Gastrocnemius medialis (tissue), 4 donors: ENCODE results near the gene SP2. TPM values are rescaled to one million over a fixed set of nuclear protein-coding genes. Genes with fewer than 3 reads are reported as not detected.

Source experiments
- ATAC-seq, 2 donors: fragments of 150-250 bp; one replicate each; pipeline ENCODE4 v1.9.1; 2016
- DNase-seq, 2 donors: peaks; one replicate each; pipeline ENCODE4 v3.0.0-alpha.2; 2019
- H3K27ac ChIP-seq, 4 donors: fragments of 200-600 bp; sonication (generic); 1 replicate in 1 of 4; 2 replicates in 3 of 4; pipeline ENCODE4 v1.5.1; 2016 to 2018; ENCODE audit warnings: mild to moderate bottlenecking in 2 of 4, moderate library complexity in 1 of 4
- H3K27me3 ChIP-seq, 3 donors: fragments of 200-600 bp; sonication (generic) in 2 of 3; 1 replicate in 1 of 3; 2 replicates in 2 of 3; pipeline versions ENCODE4 v1.5.1 to v1.6.0; 2016 to 2019; ENCODE audit warnings: mild to moderate bottlenecking in 1 of 3, moderate library complexity in 1 of 3
- H3K36me3 ChIP-seq, 2 donors: fragments of 200-600 bp; sonication (generic) in 1 of 2; one replicate each; pipeline ENCODE4 v1.5.1; 2017 to 2018
- H3K4me1 ChIP-seq, 2 donors: fragments of 200-600 bp; sonication (generic) in 1 of 2; one replicate each; pipeline ENCODE4 v1.5.1; 2016 to 2017; ENCODE audit warnings: mild to moderate bottlenecking in 2 of 2
- H3K4me3 ChIP-seq, 4 donors: fragments of 200-600 bp; sonication (generic) in 3 of 4; 1 replicate in 1 of 4; 2 replicates in 3 of 4; pipeline ENCODE4 v1.5.1; 2016 to 2019; ENCODE audit warnings: mild to moderate bottlenecking in 2 of 4
- H3K9me3 ChIP-seq, 3 donors: fragments of 200-600 bp; sonication (generic) in 2 of 3; 1 replicate in 1 of 3; 2 replicates in 2 of 3; pipeline ENCODE4 v1.5.1; 2016 to 2019
- POLR2A ChIP-seq, 2 donors: fragments of 450-650 bp; IDR thresholded peaks; one replicate each; pipeline ENCODE4 v1.6.1; 2017; ENCODE audit warnings: antibody characterized with exemption in 2 of 2, mild to moderate bottlenecking in 2 of 2, moderate library complexity in 2 of 2
- in situ Hi-C, 4 donors: fragments of 200-750 bp; cut with MboI; loops; one replicate each; pipeline versions ENCODE4 v1.15.0 to v1.8.0; 2017; ENCODE audit warnings: low sequenced_read_pairs in 4 of 4
- intact Hi-C: fragments of 100-400 bp; cut with DNase I; formaldehyde crosslinking; loops from one replicate; pipeline ENCODE4 v1.15.1; 2023; ENCODE audit warnings: low total_unique reads
- total RNA-seq, 4 donors: library from RNA; depleted of rRNA; stranded (reverse); fragments of >200 nt; gene quantifications; one replicate each; pipeline versions ENCODE4 v1.1.0 to v1.2.3, GENCODE V29; 2016
- TF ChIP-seq, protein P1 (sequence below), 5 experiments: fragments of 450-650 bp in 3 of 5; fragments of 200-600 bp in 2 of 5; sonication (generic) in 2 of 5; IDR thresholded peaks in 4 of 5; conservative IDR thresholded peaks in 1 of 5; 1 replicate in 4 of 5; 2 replicates in 1 of 5; pipeline ENCODE4 v1.5.1; 2016 to 2019; ENCODE audit warnings: antibody characterized with exemption in 5 of 5, mild to moderate bottlenecking in 3 of 5, moderate library complexity in 3 of 5

SP2 gene
- total RNA-seq, 4 donors from 2014 or later = 5.5 to 28.6 (median 7.0) TPM

DNA sequence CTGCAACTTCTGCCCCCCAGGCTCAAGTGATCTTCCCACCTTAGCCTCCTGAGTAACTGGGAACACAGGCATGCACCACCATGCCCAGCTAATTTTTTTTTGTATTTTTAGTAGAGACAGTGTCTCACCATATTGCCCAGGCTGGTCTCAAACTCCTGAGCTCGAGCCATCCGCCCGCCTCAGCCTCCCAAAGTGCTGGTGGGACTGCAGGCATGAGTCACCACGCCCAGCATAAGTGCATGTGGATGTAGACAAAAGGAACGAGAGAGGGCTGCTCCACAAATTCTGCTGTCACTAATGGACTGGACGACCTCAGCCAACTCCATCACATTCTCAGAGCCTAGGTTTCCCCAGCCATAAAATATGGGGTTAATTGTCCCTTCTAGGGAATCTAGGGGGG, 7.7 kb upstream of the SP2 start:
- ATAC-seq (no peak), DNase-seq (no peak)
- Histone ChIP-seq H3K4me1 (no peaks in the 10 kb centered on the region), H3K27me3 (peaks cover 0 to 2% (median 0%) of the 10 kb centered on the region in 3 donors), H3K36me3 (no peaks in the 10 kb centered on the region), H3K9me3 (no peaks in the 10 kb centered on the region), H3K27ac (no peak overlapping the region), H3K4me3 (no peak overlapping the region)
- intact Hi-C loops = no loop called here
- TF ChIP-seq, protein P1, sequence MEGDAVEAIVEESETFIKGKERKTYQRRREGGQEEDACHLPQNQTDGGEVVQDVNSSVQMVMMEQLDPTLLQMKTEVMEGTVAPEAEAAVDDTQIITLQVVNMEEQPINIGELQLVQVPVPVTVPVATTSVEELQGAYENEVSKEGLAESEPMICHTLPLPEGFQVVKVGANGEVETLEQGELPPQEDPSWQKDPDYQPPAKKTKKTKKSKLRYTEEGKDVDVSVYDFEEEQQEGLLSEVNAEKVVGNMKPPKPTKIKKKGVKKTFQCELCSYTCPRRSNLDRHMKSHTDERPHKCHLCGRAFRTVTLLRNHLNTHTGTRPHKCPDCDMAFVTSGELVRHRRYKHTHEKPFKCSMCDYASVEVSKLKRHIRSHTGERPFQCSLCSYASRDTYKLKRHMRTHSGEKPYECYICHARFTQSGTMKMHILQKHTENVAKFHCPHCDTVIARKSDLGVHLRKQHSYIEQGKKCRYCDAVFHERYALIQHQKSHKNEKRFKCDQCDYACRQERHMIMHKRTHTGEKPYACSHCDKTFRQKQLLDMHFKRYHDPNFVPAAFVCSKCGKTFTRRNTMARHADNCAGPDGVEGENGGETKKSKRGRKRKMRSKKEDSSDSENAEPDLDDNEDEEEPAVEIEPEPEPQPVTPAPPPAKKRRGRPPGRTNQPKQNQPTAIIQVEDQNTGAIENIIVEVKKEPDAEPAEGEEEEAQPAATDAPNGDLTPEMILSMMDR (IDR thresholded peaks at IDR 0.05 in 4 of 5, conservative IDR thresholded peaks at IDR 0.05 in 1 of 5) = no peak
- no peak for TF ChIP-seq POLR2A (IDR thresholded peaks at IDR 0.05)
- in situ Hi-C loops = loop anchor here in 3 of 4 donors (5.0 kb wide), 1 partner anchor 46 kb away; the partner anchor contains the start of gene SCRN2 (in 3 of the 3)

DNA sequence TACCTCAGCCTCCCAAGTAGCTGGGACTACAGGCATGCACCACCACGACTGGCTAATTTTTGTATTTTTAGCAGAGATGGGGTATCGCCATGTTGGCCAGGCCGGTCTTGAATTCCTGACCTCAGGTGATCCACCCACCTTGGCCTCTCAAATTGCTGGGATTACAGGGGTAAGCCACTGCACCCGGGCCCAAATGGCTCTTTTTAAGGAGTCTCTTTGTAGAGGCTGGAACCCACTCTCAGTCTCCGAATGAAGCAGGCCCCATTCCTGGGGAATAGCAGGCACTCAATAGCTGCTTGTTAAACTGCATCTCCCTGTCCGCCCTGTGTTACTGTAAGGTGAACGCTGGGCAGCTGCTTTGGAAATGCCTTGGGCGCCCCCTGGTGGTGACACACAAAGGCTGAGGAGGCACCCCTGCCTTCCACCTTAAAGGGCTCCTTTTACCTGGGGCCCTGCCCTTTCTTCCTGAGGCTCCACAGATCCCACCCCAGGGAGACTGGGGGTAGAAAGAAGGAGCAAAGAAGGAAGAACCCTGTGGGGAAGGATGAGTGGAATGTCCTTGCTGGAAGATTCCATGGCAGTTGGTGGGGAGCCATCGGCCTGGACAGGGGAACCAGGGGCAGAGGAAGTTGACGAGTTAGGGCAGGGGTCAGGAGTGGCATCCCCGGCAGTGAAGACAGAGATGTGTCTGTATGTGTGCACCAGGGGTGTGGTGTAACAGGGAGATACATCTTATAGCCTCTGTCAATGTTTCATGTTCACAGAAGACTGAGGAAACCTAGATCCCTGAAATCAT, 6.1 kb upstream of the SP2 start:
- Histone ChIP-seq H3K36me3 (no peaks in the 10 kb centered on the region), H3K27ac (no peak overlapping the region), H3K4me3 (no peak overlapping the region), H3K4me1 (peaks cover 4 to 8% of the 10 kb centered on the region in 2 donors), H3K9me3 (no peaks in the 10 kb centered on the region), H3K27me3 (no peaks in the 10 kb centered on the region)
- DNase-seq (peak; percentile 61 to 82), ATAC-seq (peak; percentile 92 to 98)
- in situ Hi-C loops (loop anchor here (5.0 to 10.0 kb wide), 2 partner anchors 48 to 55 kb away; partner anchors contain the start of genes SCRN2 (in 4 of the 4) and PNPO (in 1 of the 4)), intact Hi-C loops (loop anchor here (1.0 kb wide), 1 partner anchor 49 kb away; the partner anchor contains the start of gene SCRN2)
- TF ChIP-seq, protein P1 (IDR thresholded peaks at IDR 0.05 in 4 of 5, conservative IDR thresholded peaks at IDR 0.05 in 1 of 5) = peak; percentile 80 to 96 (median 95)
- TF ChIP-seq POLR2A (IDR thresholded peaks at IDR 0.05) = no peak

DNA sequence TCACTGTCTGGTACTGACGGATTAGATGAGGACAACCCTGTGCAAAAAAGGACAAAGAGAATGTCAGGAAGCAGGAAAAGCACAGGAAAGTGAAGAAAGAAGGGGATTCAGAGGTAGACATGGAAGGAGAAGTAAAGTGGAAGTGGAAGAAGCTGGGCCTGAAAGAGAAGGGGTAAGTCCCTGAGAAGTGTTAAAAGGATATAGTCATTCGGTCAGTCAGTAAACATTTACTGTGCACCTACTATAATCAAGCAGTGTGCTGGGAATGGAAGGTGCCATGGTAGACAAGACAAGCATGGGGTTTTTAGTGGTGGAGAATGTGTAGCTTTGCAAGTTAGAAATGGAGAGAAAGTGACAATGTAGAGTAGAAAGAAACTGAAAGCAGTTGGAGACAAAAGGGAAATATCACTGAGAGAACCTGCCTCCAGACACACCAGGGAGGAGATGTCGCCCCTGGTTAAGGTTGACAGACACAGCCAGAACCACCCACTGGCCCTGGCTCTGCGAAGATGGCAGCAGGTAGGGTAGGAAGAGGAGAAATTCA, 4.4 kb upstream of the SP2 start:
- intact Hi-C loops (no loop called here), in situ Hi-C loops (loop anchor here in 2 of 4 donors (5.0 to 10.0 kb wide), 2 partner anchors 49 to 53 kb away; partner anchors contain the start of genes PNPO (in 1 of the 2) and SCRN2 (in 1 of the 2))
- TF ChIP-seq, protein P1 (IDR thresholded peaks at IDR 0.05 in 4 of 5, conservative IDR thresholded peaks at IDR 0.05 in 1 of 5) = no peak
- TF ChIP-seq POLR2A (IDR thresholded peaks at IDR 0.05) = no peak
- H3K27me3 ChIP-seq = no peaks in the 10 kb centered on the region
- H3K27ac ChIP-seq = no peak overlapping the region
- no peak for ATAC-seq
- H3K4me3 ChIP-seq = no peak overlapping the region
- DNase-seq = no peak
- H3K9me3 ChIP-seq = no peaks in the 10 kb centered on the region
- peaks cover 4 to 10% of the 10 kb centered on the region in 2 donors for H3K4me1 ChIP-seq
- no peaks in the 10 kb centered on the region for H3K36me3 ChIP-seq

DNA sequence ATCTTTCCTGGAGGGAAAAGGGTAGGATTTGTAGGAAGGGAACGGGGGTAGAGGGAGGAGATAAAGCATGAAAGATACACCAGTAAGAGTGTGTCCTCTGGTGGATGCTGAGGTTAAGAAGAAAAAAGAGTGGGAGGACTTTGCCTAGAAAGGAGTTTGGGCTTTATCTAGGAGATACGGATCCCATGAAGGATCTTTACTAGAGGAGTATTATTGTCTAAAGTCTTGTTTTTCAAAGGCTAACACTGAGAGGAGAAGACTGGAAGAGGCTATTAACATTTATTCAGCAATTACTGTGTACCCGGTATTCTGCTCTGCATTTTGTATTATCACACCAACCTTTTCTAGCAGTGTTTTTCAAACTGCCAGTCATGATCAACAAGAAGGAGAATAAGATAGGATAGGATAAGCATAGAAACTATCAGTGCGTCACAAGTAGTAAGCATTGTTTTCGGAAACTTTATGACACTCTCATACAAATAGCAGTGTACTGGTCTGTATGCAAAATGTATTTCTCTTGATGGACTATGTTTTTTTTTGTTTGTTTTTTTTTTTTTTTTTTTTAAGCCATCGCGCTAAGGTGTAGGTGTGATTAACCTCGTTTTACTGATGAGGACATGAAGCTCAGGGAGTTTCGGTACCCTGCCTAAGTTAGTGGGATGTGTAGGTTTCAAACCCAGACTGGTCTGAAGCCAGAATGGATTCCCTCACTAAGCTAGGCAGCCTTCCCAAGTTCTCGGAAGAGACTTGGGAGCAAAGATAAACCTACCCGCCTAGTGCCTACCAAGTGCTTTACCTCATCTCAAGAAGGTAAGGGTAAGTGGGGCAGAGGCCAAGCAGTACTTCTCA, 1.3 kb upstream of the SP2 start:
- peaks cover 32 to 37% of the 10 kb centered on the region in 2 donors for H3K4me1 ChIP-seq
- peak overlapping the region; percentile 60 to 84 (median 78) for H3K4me3 ChIP-seq
- no peaks in the 10 kb centered on the region for H3K27me3 ChIP-seq
- no peak for ATAC-seq
- in situ Hi-C loops = loop anchor here in 2 of 4 donors (5.0 to 10.0 kb wide), 2 partner anchors 50 to 52 kb away; partner anchors contain the start of genes PNPO (in 1 of the 2) and SCRN2 (in 1 of the 2)
- peak overlapping the region; percentile 88 to 96 (median 92) for H3K27ac ChIP-seq
- no peaks in the 10 kb centered on the region for H3K36me3 ChIP-seq
- intact Hi-C loops = loop anchor here (1.0 to 5.0 kb wide), 7 partner anchors 46 to 1298 kb away; partner anchors contain the start of genes LRRC46, MRPL10, PNPO and SNX11
- no peaks in the 10 kb centered on the region for H3K9me3 ChIP-seq
- no peak for DNase-seq
- TF ChIP-seq, protein P1 (IDR thresholded peaks at IDR 0.05 in 4 of 5, conservative IDR thresholded peaks at IDR 0.05 in 1 of 5) = no peak
- no peak for TF ChIP-seq POLR2A (IDR thresholded peaks at IDR 0.05)
